Sigmoid colon (tissue), 7 donors: ENCODE measurements around the gene PTPRD. TPM values are rescaled to one million over a fixed set of nuclear protein-coding genes. Genes with fewer than 3 reads are reported as not detected.
A peak's percentile ranks its signal among the peaks of the same experiment; 100 is the strongest.
"Not testable (repeated sequence)": the region's sequence is repeated elsewhere in the genome, so short reads cannot be mapped to it uniquely, and the experiment has no call there.

Experiments
- DNase-seq: peaks from one replicate; pipeline ENCODE4 v3.0.0-alpha.2; 2019
- H3K27ac ChIP-seq, 4 donors: fragments of 200-600 bp; sonication (generic); one replicate each; pipeline ENCODE4 v1.5.1; 2016 to 2019; ENCODE audit warnings: mild to moderate bottlenecking in 1 of 4
- H3K27me3 ChIP-seq, 3 donors: fragments of 200-600 bp; sonication (generic); one replicate each; pipeline ENCODE4 v1.5.1; 2019; ENCODE audit warnings: mild to moderate bottlenecking in 1 of 3
- H3K36me3 ChIP-seq, 4 donors: fragments of 200-600 bp; sonication (generic); one replicate each; pipeline ENCODE4 v1.5.1; 2016 to 2019
- H3K4me1 ChIP-seq, 4 donors: fragments of 200-600 bp; sonication (generic); one replicate each; pipeline ENCODE4 v1.5.1; 2017 to 2019
- H3K4me3 ChIP-seq, 4 donors: fragments of 200-600 bp; sonication (generic); one replicate each; pipeline ENCODE4 v1.5.1; 2017 to 2019; ENCODE audit warnings: mild to moderate bottlenecking in 2 of 4, moderate library complexity in 1 of 4
- H3K9me3 ChIP-seq, 4 donors: fragments of 200-600 bp in 3 of 4; sonication (generic) in 3 of 4; one replicate each; pipeline versions ENCODE4 v1.5.1 to v1.6.1; 2013 to 2019
- CTCF ChIP-seq, 4 experiments: fragments of 450-650 bp in 3 of 4; fragments of 200-600 bp in 1 of 4; IDR thresholded peaks; one replicate each; pipeline ENCODE4 v1.5.1; 2016 to 2019; ENCODE audit warnings: antibody characterized with exemption in 4 of 4, mild to moderate bottlenecking in 3 of 4, moderate library complexity in 2 of 4
- EP300 ChIP-seq, 4 donors: sonication (generic); formaldehyde crosslinking; IDR thresholded peaks; one replicate each; pipeline ENCODE4 v1.6.1; 2017; ENCODE audit warnings: antibody characterized with exemption in 4 of 4
- POLR2A ChIP-seq, 2 donors: fragments of 450-650 bp; IDR thresholded peaks; one replicate each; pipeline ENCODE4 v1.6.1; 2016; ENCODE audit warnings: antibody characterized with exemption in 2 of 2, mild to moderate bottlenecking in 2 of 2, moderate library complexity in 2 of 2
- POLR2AphosphoS5 ChIP-seq, 4 donors: sonication (generic); formaldehyde crosslinking; IDR thresholded peaks; one replicate each; pipeline ENCODE4 v1.6.1; 2017; ENCODE audit warnings: antibody characterized with exemption in 4 of 4
- WGBS, 2 donors: extraction: QIAGEN DNeasy Blood & Tissue Kit; methylation state at CpG; one replicate each; pipeline ENCODE4 v1.1.7; 2013; 5-methylcytosine and 5-hydroxymethylcytosine counted together
- intact Hi-C: fragments of 100-400 bp; cut with DNase I; formaldehyde crosslinking; loops from one replicate; pipeline ENCODE4 v1.15.1; 2023
- polyA plus RNA-seq, 3 donors: library from polyadenylated mRNA; stranded (reverse); fragments of 200-250 nt; gene quantifications; one replicate each; pipeline ENCODE4 v1.2.3, GENCODE V29; 2013
- total RNA-seq, 4 donors: library from RNA; depleted of rRNA; stranded (reverse); fragments of >200 nt; gene quantifications; one replicate each; pipeline ENCODE4 v1.1.0, GENCODE V29; 2016
- donor health status: healthy with polysubstance abuse.
- donor health status: Bipolar disorder and iron deficiency.
- donor health status: healthy.

Gene PTPRD
- total and polyA plus RNA-seq, 7 donors: 1.2 to 18.3 (median 6.3) TPM

GRCh38 chr9:10371824-10372223 is 241.0 kb downstream of the PTPRD start:
- no peak overlapping the region for H3K4me3 ChIP-seq
- H3K36me3 ChIP-seq: no peaks in the 10 kb centered on the region
- TF ChIP-seq CTCF (IDR thresholded peaks at IDR 0.05): no peak
- TF ChIP-seq POLR2AphosphoS5 (IDR thresholded peaks at IDR 0.05): no peak
- TF ChIP-seq EP300 (IDR thresholded peaks at IDR 0.05): no peak
- TF ChIP-seq POLR2A (IDR thresholded peaks at IDR 0.05): no peak
- intact Hi-C loops: no loop called here
- no peaks in the 10 kb centered on the region for H3K9me3 ChIP-seq
- H3K27me3 ChIP-seq: no peaks in the 10 kb centered on the region
- no peak overlapping the region for H3K27ac ChIP-seq
- H3K4me1 ChIP-seq: no peaks in the 10 kb centered on the region
- no peak for DNase-seq

- Histone ChIP-seq H3K4me1 (no peaks in the 10 kb centered on the region), H3K27me3 (no peaks in the 10 kb centered on the region), H3K4me3 (no peak overlapping the region), H3K27ac (no peak overlapping the region), H3K9me3 (no peaks in the 10 kb centered on the region), H3K36me3 (no peaks in the 10 kb centered on the region)
- 34 to 40% methylated on average over 3 of the region's 3 CpGs for WGBS, 2 donors
- no peak for DNase-seq
- intact Hi-C loops: no loop called here
- TF ChIP-seq POLR2AphosphoS5 (IDR thresholded peaks at IDR 0.05) (no peak), EP300 (IDR thresholded peaks at IDR 0.05) (no peak), CTCF (IDR thresholded peaks at IDR 0.05) (peak in 3 of 4 experiments; percentile 13 to 38 (median 28))
Observed at GRCh38 chr9:10366171-10366779, 246.5 kb downstream of the PTPRD start.

GRCh38 chr9:10354591-10354990 is 258.2 kb downstream of the PTPRD start:
- no peak for DNase-seq
- Histone ChIP-seq H3K9me3 (no peaks in the 10 kb centered on the region), H3K27me3 (no peaks in the 10 kb centered on the region), H3K4me1 (no peaks in the 10 kb centered on the region), H3K4me3 (no peak overlapping the region), H3K36me3 (no peaks in the 10 kb centered on the region), H3K27ac (no peak overlapping the region)
- TF ChIP-seq POLR2A (IDR thresholded peaks at IDR 0.05): no peak
- no peak for TF ChIP-seq EP300 (IDR thresholded peaks at IDR 0.05)
- no peak for TF ChIP-seq POLR2AphosphoS5 (IDR thresholded peaks at IDR 0.05)
- no peak for TF ChIP-seq CTCF (IDR thresholded peaks at IDR 0.05)
- intact Hi-C loops: no loop called here
- WGBS, 2 donors: 80 to 90% methylated on average over 3 of the region's 3 CpGs

- H3K36me3 ChIP-seq, H3K9me3 ChIP-seq, intact Hi-C loops, H3K4me1 ChIP-seq, H3K27ac ChIP-seq, DNase-seq, H3K27me3 ChIP-seq, H3K4me3 ChIP-seq: not testable (repeated sequence)
- 61 to 74% methylated on average over 5 of the region's 5 CpGs for WGBS, 2 donors
Observed at GRCh38 chr9:10345621-10346020, 267.2 kb downstream of the PTPRD start.

GRCh38 chr9:10341057-10341456 is 271.7 kb downstream of the PTPRD start:
- no peak overlapping the region for H3K27ac ChIP-seq
- no peaks in the 10 kb centered on the region for H3K36me3 ChIP-seq
- intact Hi-C loops: no loop called here
- TF ChIP-seq EP300 (IDR thresholded peaks at IDR 0.05): no peak
- no peak for TF ChIP-seq POLR2A (IDR thresholded peaks at IDR 0.05)
- no peak for TF ChIP-seq CTCF (IDR thresholded peaks at IDR 0.05)
- TF ChIP-seq POLR2AphosphoS5 (IDR thresholded peaks at IDR 0.05): no peak
- DNase-seq: no peak
- no peak overlapping the region for H3K4me3 ChIP-seq
- 87 to 90% methylated on average over 2 of the region's 2 CpGs for WGBS, 2 donors
- no peaks in the 10 kb centered on the region for H3K9me3 ChIP-seq
- no peaks in the 10 kb centered on the region for H3K27me3 ChIP-seq
- H3K4me1 ChIP-seq: no peaks in the 10 kb centered on the region
